Gastrocnemius medialis (tissue), 4 donors: Measurements from ENCODE around the gene MGAT5.

ENCODE experiments used
- POLR2A ChIP-seq, 2 donors: fragments of 450-650 bp; IDR thresholded peaks; one replicate each; pipeline ENCODE4 v1.6.1; 2017; ENCODE audit warnings: antibody characterized with exemption in 2 of 2, mild to moderate bottlenecking in 2 of 2, moderate library complexity in 2 of 2
- TF ChIP-seq, protein P1 (sequence below), 5 experiments: fragments of 450-650 bp in 3 of 5; fragments of 200-600 bp in 2 of 5; sonication (generic) in 2 of 5; IDR thresholded peaks in 4 of 5; conservative IDR thresholded peaks in 1 of 5; 1 replicate in 4 of 5; 2 replicates in 1 of 5; pipeline ENCODE4 v1.5.1; 2016 to 2019; ENCODE audit warnings: antibody characterized with exemption in 5 of 5, mild to moderate bottlenecking in 3 of 5, moderate library complexity in 3 of 5

DNA sequence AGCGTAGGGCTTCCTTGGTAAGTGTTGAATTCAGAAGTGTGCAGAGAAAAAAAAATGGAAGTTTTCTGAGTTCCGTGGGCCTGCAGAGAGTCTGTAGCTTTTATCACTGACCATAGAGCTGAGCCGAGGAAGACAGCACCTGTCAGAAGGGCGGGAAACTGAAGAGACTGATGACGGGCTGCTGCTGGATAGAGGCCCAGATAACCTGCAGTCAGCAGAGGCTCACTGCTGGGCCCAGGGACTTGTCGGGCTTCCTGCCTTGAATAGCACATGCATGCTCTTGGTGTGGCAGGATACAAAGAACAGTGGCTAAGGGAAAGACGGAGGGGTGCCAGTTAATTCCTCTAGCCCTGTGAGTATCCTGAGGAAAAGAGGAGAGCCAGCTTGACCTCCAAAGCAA is 166.4 kb downstream of the MGAT5 start:
- TF ChIP-seq POLR2A (IDR thresholded peaks at IDR 0.05): no peak
- TF ChIP-seq, protein P1, sequence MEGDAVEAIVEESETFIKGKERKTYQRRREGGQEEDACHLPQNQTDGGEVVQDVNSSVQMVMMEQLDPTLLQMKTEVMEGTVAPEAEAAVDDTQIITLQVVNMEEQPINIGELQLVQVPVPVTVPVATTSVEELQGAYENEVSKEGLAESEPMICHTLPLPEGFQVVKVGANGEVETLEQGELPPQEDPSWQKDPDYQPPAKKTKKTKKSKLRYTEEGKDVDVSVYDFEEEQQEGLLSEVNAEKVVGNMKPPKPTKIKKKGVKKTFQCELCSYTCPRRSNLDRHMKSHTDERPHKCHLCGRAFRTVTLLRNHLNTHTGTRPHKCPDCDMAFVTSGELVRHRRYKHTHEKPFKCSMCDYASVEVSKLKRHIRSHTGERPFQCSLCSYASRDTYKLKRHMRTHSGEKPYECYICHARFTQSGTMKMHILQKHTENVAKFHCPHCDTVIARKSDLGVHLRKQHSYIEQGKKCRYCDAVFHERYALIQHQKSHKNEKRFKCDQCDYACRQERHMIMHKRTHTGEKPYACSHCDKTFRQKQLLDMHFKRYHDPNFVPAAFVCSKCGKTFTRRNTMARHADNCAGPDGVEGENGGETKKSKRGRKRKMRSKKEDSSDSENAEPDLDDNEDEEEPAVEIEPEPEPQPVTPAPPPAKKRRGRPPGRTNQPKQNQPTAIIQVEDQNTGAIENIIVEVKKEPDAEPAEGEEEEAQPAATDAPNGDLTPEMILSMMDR (IDR thresholded peaks at IDR 0.05 in 4 of 5, conservative IDR thresholded peaks at IDR 0.05 in 1 of 5): no peak
